Endothelial cell of umbilical vein (primary cell): Measurements from ENCODE around the gene RAD51B. TPM values are rescaled to one million over a fixed set of nuclear protein-coding genes. Genes with fewer than 3 reads are reported as not detected.

Experiments used
- BruUV-seq: library from RNA; stranded (reverse); fragments of 400-500 nt; replicated peaks from 2 replicates; lab custom pipeline; 2021; lab: Mats Ljungman, UMichigan
- CTCF ChIA-PET: fragments of 300-600, 350-600 bp; sonication (Branson Sonifier 250); formaldehyde crosslinking; loops from one replicate; lab custom pipeline; 2021; ENCODE audit warnings: antibody characterized with exemption, inconsistent platforms; lab: Charles Lee
- POLR2A ChIA-PET: fragments of 300-600, 350-600 bp; sonication (Branson Sonifier 250); formaldehyde crosslinking; loops from one replicate; lab custom pipeline; 2021; ENCODE audit warnings: antibody characterized with exemption, inconsistent platforms; lab: Charles Lee
- DNase-seq: peaks from one replicate; pipeline ENCODE4 v3.0.0-alpha.2; 2011; ENCODE audit warnings: low read depth, low spot score
- FAIRE-seq: peaks from 2 replicates; lab custom pipeline; 2011; peaks lifted over from hg19 to GRCh38; lab: Jason Lieb, UNC
- H2AFZ ChIP-seq: 2 replicates; pipeline ENCODE4 v1.6.0; 2012; ENCODE audit warnings: low read depth, low read length, control low read depth, inconsistent platforms
- H3K27ac ChIP-seq: 2 replicates; pipeline ENCODE4 v1.5.1; 2011; ENCODE audit warnings: low read depth, mild to moderate bottlenecking, control low read depth, low read length, moderate library complexity; ENCODE audit not compliant: insufficient read depth
- H3K27me3 ChIP-seq, 2 experiments: 2 replicates each; pipeline versions ENCODE4 v1.6.0 to v1.6.1; 2011; ENCODE audit warnings: low read length in 2 of 2, mixed read lengths in 1 of 2; ENCODE audit not compliant: control insufficient read depth in 2 of 2, insufficient read depth in 2 of 2
- H3K36me3 ChIP-seq, 2 experiments: 2 replicates in 1 of 2; 3 replicates in 1 of 2; pipeline ENCODE4 v1.5.1; 2011; ENCODE audit warnings: low read length in 2 of 2, mild to moderate bottlenecking in 1 of 2, moderate library complexity in 1 of 2; ENCODE audit not compliant: control insufficient read depth in 2 of 2, insufficient read depth in 2 of 2; ENCODE audit errors: extremely low read depth in 1 of 2
- H3K4me1 ChIP-seq: 3 replicates; pipeline ENCODE4 v1.5.1; 2011; ENCODE audit warnings: mild to moderate bottlenecking, low read length; ENCODE audit not compliant: control insufficient read depth, insufficient read depth; ENCODE audit errors: extremely low read depth
- H3K4me2 ChIP-seq: 2 replicates; pipeline ENCODE4 v1.6.1; 2011; ENCODE audit warnings: low read length, control low read depth, mixed read lengths; ENCODE audit not compliant: insufficient read depth
- H3K4me3 ChIP-seq, 3 experiments: fragments of 200-600 bp in 1 of 3; sonication (generic), shearing (Covaris generic) in 1 of 3; replicated peaks in 1 of 3; 2 replicates each; pipeline ENCODE4 v1.5.1; 2011 to 2016; ENCODE audit warnings: control low read depth in 3 of 3, low read length in 3 of 3, mild to moderate bottlenecking in 2 of 3, inconsistent platforms in 1 of 3, low read depth in 1 of 3, moderate library complexity in 1 of 3; ENCODE audit not compliant: insufficient read depth in 1 of 3
- H3K79me2 ChIP-seq: 2 replicates; pipeline ENCODE4 v1.6.0; 2012; ENCODE audit warnings: low read length, inconsistent platforms; ENCODE audit not compliant: control insufficient read depth, insufficient read depth
- H3K9ac ChIP-seq: replicated peaks from 2 replicates; pipeline ENCODE3; 2011; ENCODE audit warnings: low read length, control low read depth; ENCODE audit not compliant: insufficient read depth; ENCODE audit errors: extremely low read depth
- H3K9me1 ChIP-seq: replicated peaks from 3 replicates; pipeline ENCODE4 v1.6.0; 2011; ENCODE audit warnings: mild to moderate bottlenecking, low read length; ENCODE audit not compliant: control insufficient read depth, insufficient read depth; ENCODE audit errors: extremely low read depth
- H3K9me3 ChIP-seq: replicated peaks from 2 replicates; pipeline ENCODE4 v1.5.1; 2012; ENCODE audit warnings: low read length, inconsistent platforms; ENCODE audit not compliant: control insufficient read depth, insufficient read depth
- H4K20me1 ChIP-seq: replicated peaks from 2 replicates; pipeline ENCODE3; 2011; ENCODE audit warnings: mild to moderate bottlenecking, low read length; ENCODE audit not compliant: control insufficient read depth, insufficient read depth; ENCODE audit errors: extremely low read depth
- CTCF ChIP-seq, 2 donors: IDR thresholded peaks; 1 replicate in 1 of 2; 2 replicates in 1 of 2; pipeline ENCODE4 v1.5.1; 2011; ENCODE audit warnings: low read length in 2 of 2, mild to moderate bottlenecking in 2 of 2, moderate library complexity in 2 of 2, control low read depth in 1 of 2, inconsistent platforms in 1 of 2, low read depth in 1 of 2; ENCODE audit not compliant: insufficient read depth in 1 of 2; ENCODE audit errors: extremely low read depth in 1 of 2
- EZH2 ChIP-seq: IDR thresholded peaks from 2 replicates; pipeline ENCODE4 v1.6.1; 2012; ENCODE audit warnings: borderline replicate concordance, low read depth, mild to moderate bottlenecking, moderate library complexity, low read length, inconsistent platforms; ENCODE audit not compliant: severe bottlenecking
- FOS ChIP-seq: IDR thresholded peaks from 2 replicates; pipeline ENCODE4 v1.6.1; 2011; ENCODE audit warnings: mild to moderate bottlenecking, low read length, moderate library complexity, borderline replicate concordance; ENCODE audit not compliant: insufficient read depth
- GATA2 ChIP-seq: IDR thresholded peaks from 2 replicates; pipeline ENCODE4 v1.7.0; 2011; ENCODE audit warnings: low read depth, mild to moderate bottlenecking, moderate library complexity, mixed read lengths, low read length; ENCODE audit not compliant: insufficient read length, insufficient read depth
- JUN ChIP-seq: IDR thresholded peaks from 2 replicates; pipeline ENCODE4 v1.6.1; 2011; ENCODE audit warnings: borderline replicate concordance, low read depth; ENCODE audit not compliant: insufficient read length, insufficient read depth
- MAX ChIP-seq: IDR thresholded peaks from 2 replicates; pipeline ENCODE4 v1.6.1; 2011; ENCODE audit not compliant: insufficient read depth, insufficient read length
- MYC ChIP-seq: IDR thresholded peaks from one replicate; pipeline ENCODE4 v1.6.1; 2011; ENCODE audit warnings: mild to moderate bottlenecking, low read depth, low read length
- POLR2AphosphoS5 ChIP-seq: IDR thresholded peaks from 2 replicates; pipeline ENCODE4 v1.6.1; 2012; ENCODE audit warnings: low read depth, mild to moderate bottlenecking, control low read depth, low read length, moderate library complexity; ENCODE audit not compliant: insufficient read depth
- dilution Hi-C: fragments of 300-500 bp; cut with MboI; formaldehyde crosslinking; loops from one replicate; pipeline ENCODE4 v1.15.0; 2019; ENCODE audit warnings: low sequenced_read_pairs; ENCODE audit not compliant: extremely low pct_ligation_motif_present
- intact Hi-C: fragments of 100-400 bp; cut with micrococcal nuclease; formaldehyde crosslinking; loops from one replicate; pipeline ENCODE4 v1.10.0; 2022
- polyA plus RNA-seq, 4 experiments: library from polyadenylated mRNA; depleted of rRNA in 3 of 4; stranded (reverse) in 3 of 4; unstranded in 1 of 4; fragments of >200 nt; gene quantifications; 2 replicates each; pipeline versions ENCODE4 v1.2.1 to v1.2.3, GENCODE V29; 2011 to 2012; ENCODE audit warnings: missing spikeins in 1 of 4
- total RNA-seq: library from RNA; stranded (reverse); gene quantifications from 2 replicates; pipeline ENCODE4 v1.2.3, GENCODE V29; 2021

The RAD51B gene
- total and polyA plus RNA-seq, 2 donors (not counting 3 experiments of a cell fraction or from before 2014, with no cell fraction given), result 3.9 to 19.0 TPM

GRCh38 chr14:68147303-68147702 lies 327.7 kb downstream of the RAD51B start:
- intact Hi-C loops (loop anchor here (10.0 kb wide), 1 partner anchor 647 kb away; the partner anchor contains the start of gene ZFP36L1), dilution Hi-C loops (no loop called here)
- DNase-seq, result no peak
- Histone ChIP-seq H3K4me1 (peaks cover 26% of the 10 kb centered on the region), H3K79me2 (no peaks in the 10 kb centered on the region), H3K4me2 (no peak overlapping the region), H3K36me3 (no peaks in the 10 kb centered on the region), H3K27me3 (no peaks in the 10 kb centered on the region), H4K20me1 (no peaks in the 10 kb centered on the region), H3K4me3 (no peak overlapping the region), H3K9me1 (no peaks in the 10 kb centered on the region), H3K27ac (no peak overlapping the region), H3K9me3 (no peaks in the 10 kb centered on the region), H3K9ac (no peak overlapping the region), H2AFZ (no peak overlapping the region)
- ChIA-PET POLR2A (no interaction called here), CTCF (interaction anchor here (0.7 to 1.4 kb wide), 2 partner anchors 8 to 149 kb away, joined by 3 read pairs; no protein-coding TSS in a partner anchor)
- no TSS peak for BruUV-seq
- TF ChIP-seq JUN, result no peak
- no peak for TF ChIP-seq GATA2
- TF ChIP-seq MYC, result no peak
- no peak for TF ChIP-seq CTCF (IDR thresholded peaks at IDR 0.05; ENCODE audit: extremely low read depth in 1 of 2, insufficient read depth in 1 of 2, low read depth in 1 of 2, low read length in 2 of 2)
- TF ChIP-seq MAX, result no peak
- no peak for TF ChIP-seq FOS
- no peak for TF ChIP-seq EZH2
- TF ChIP-seq POLR2AphosphoS5, result no peak
- FAIRE-seq, result no peak
